HEK293 (cell line): Measurements from ENCODE around the gene EFCAB11.

Experiments used
- ZNF670 ChIP-seq: fragments of 450-650 bp; formaldehyde crosslinking; IDR thresholded peaks from 2 replicates; pipeline ENCODE4 v1.5.1; 2016; ENCODE audit warnings: missing biosample characterization, missing genetic modification characterization, low read depth
- ZNF677 ChIP-seq: fragments of 450-650 bp; IDR thresholded peaks from 2 replicates; pipeline ENCODE4 v1.5.0; 2018; ENCODE audit warnings: missing biosample characterization, mild to moderate bottlenecking, missing genetic modification characterization, moderate library complexity

GRCh38 chr14:89856871-89857345 is 97.6 kb downstream of the EFCAB11 start:
- no peak for TF ChIP-seq ZNF670 (tag by site-specific recombination)
- TF ChIP-seq ZNF677 (tag by site-specific recombination), result no peak
